HepG2 (cell line): ENCODE results near the gene LAG3. TPM values are rescaled to one million over a fixed set of nuclear protein-coding genes. Genes with fewer than 3 reads are reported as not detected.

ENCODE experiments used
- CREM ChIP-seq, 2 experiments: sonication (generic) in 1 of 2; formaldehyde crosslinking in 1 of 2; IDR thresholded peaks; 2 replicates each; pipeline versions ENCODE4 v1.4.0 to v1.6.1; 2016 to 2020; ENCODE audit warnings: antibody characterized with exemption in 1 of 2, mild to moderate bottlenecking in 1 of 2, missing genetic modification reagents in 1 of 2
- HOXA3 ChIP-seq: sonication (generic); formaldehyde crosslinking; IDR thresholded peaks from 2 replicates; pipeline ENCODE4 v1.5.0; 2020; ENCODE audit warnings: missing genetic modification reagents
- KLF9 ChIP-seq: IDR thresholded peaks from 2 replicates; pipeline ENCODE4 v1.6.1; 2016; ENCODE audit warnings: low read depth
- NR2C2 ChIP-seq: sonication (generic); formaldehyde crosslinking; IDR thresholded peaks from 2 replicates; pipeline ENCODE4 v1.4.0; 2020; ENCODE audit warnings: missing genetic modification reagents, mild to moderate bottlenecking, moderate library complexity, borderline replicate concordance
- NR3C1 ChIP-seq: sonication (generic); formaldehyde crosslinking; IDR thresholded peaks from 2 replicates; pipeline ENCODE4 v1.4.0; 2020; ENCODE audit warnings: missing genetic modification reagents
- RBM39 ChIP-seq: fragments of 200-400 bp; formaldehyde crosslinking; IDR thresholded peaks from one replicate; pipeline ENCODE4 v1.6.1; 2018; ENCODE audit warnings: antibody characterized with exemption, mild to moderate bottlenecking, low read depth, low read length; ENCODE audit not compliant: poor library complexity, severe bottlenecking
- RXRA ChIP-seq: sonication (generic); formaldehyde crosslinking; IDR thresholded peaks from 2 replicates; pipeline ENCODE4 v1.5.1; 2020; ENCODE audit warnings: missing genetic modification reagents
- SIX1 ChIP-seq: sonication (generic); formaldehyde crosslinking; IDR thresholded peaks from 2 replicates; pipeline ENCODE4 v1.4.0; 2020; ENCODE audit warnings: missing genetic modification reagents, borderline replicate concordance
- SMAD9 ChIP-seq: sonication (generic); formaldehyde crosslinking; IDR thresholded peaks from 2 replicates; pipeline ENCODE4 v1.5.1; 2020; ENCODE audit warnings: mild to moderate bottlenecking, missing genetic modification reagents
- SRSF4 ChIP-seq: fragments of 200-400 bp; formaldehyde crosslinking; IDR thresholded peaks from one replicate; pipeline ENCODE4 v1.6.1; 2018; ENCODE audit warnings: mild to moderate bottlenecking, low read depth, low read length, moderate library complexity; ENCODE audit not compliant: poor library complexity, severe bottlenecking
- STAG1 ChIP-seq: sonication (generic); formaldehyde crosslinking; IDR thresholded peaks from 2 replicates; pipeline ENCODE4 v1.4.0; 2020; ENCODE audit warnings: missing genetic modification reagents
- TAF1 ChIP-seq: sonication (generic); formaldehyde crosslinking; IDR thresholded peaks from 2 replicates; pipeline ENCODE4 v1.4.0; 2020; ENCODE audit warnings: missing genetic modification reagents
- TOE1 ChIP-seq: sonication (generic); formaldehyde crosslinking; IDR thresholded peaks from 2 replicates; pipeline ENCODE4 v1.4.0; 2020; ENCODE audit warnings: mild to moderate bottlenecking, missing genetic modification reagents
- XRCC5 ChIP-seq: fragments of 200-400 bp; formaldehyde crosslinking; optimal IDR thresholded peaks from 2 replicates; pipeline ENCODE3; 2017; ENCODE audit warnings: mild to moderate bottlenecking, low read length
- ZBTB3 ChIP-seq: sonication (generic); formaldehyde crosslinking; IDR thresholded peaks from 2 replicates; pipeline ENCODE4 v1.4.0; 2020; ENCODE audit warnings: low read depth, mild to moderate bottlenecking, moderate library complexity, missing genetic modification reagents, borderline replicate concordance
- ZFYVE20 ChIP-seq: sonication (generic); formaldehyde crosslinking; IDR thresholded peaks from 2 replicates; pipeline ENCODE4 v1.8.0; 2023; ENCODE audit warnings: low read depth, mild to moderate bottlenecking, moderate library complexity, missing genetic modification reagents, borderline replicate concordance
- ZNF136 ChIP-seq: sonication (generic); formaldehyde crosslinking; IDR thresholded peaks from 2 replicates; pipeline ENCODE4 v1.8.1; 2022; ENCODE audit warnings: low read depth, mild to moderate bottlenecking, moderate library complexity, missing genetic modification reagents
- ZNF432 ChIP-seq: sonication (generic); formaldehyde crosslinking; IDR thresholded peaks from 2 replicates; pipeline ENCODE4 v1.5.0; 2020; ENCODE audit warnings: missing genetic modification reagents, mild to moderate bottlenecking, borderline replicate concordance
- ZNF451 ChIP-seq: sonication (generic); formaldehyde crosslinking; IDR thresholded peaks from 2 replicates; pipeline ENCODE4 v1.5.0; 2020; ENCODE audit warnings: mild to moderate bottlenecking, missing genetic modification reagents
- ZNF484 ChIP-seq: sonication (generic); formaldehyde crosslinking; IDR thresholded peaks from 2 replicates; pipeline ENCODE4 v1.5.1; 2020; ENCODE audit warnings: mild to moderate bottlenecking, low read depth, missing genetic modification reagents, borderline replicate concordance
- ZNF674 ChIP-seq: sonication (generic); formaldehyde crosslinking; IDR thresholded peaks from 2 replicates; pipeline ENCODE4 v1.5.0; 2020; ENCODE audit warnings: low read depth, mild to moderate bottlenecking, missing genetic modification reagents
- polyA plus RNA-seq, 8 experiments: library from polyadenylated mRNA; depleted of rRNA in 3 of 8; stranded (reverse) in 7 of 8; unstranded in 1 of 8; fragments of >200 nt; fragmentation: Illumina TruSeq in 4 of 8; extraction: Trizol in 4 of 8; gene quantifications; 2 replicates each; pipeline versions ENCODE4 v1.2.1 to v1.2.3, GENCODE V29; 2011 to 2016; ENCODE audit warnings: low read depth in 4 of 8, missing spikeins in 1 of 8, mixed read lengths in 1 of 8; ENCODE audit not compliant: insufficient read depth in 1 of 8
- total RNA-seq, 5 experiments: library from RNA; depleted of rRNA; stranded (reverse); fragments of >200 nt; fragmentation: Illumina TruSeq; extraction: Trizol; gene quantifications; 2 replicates each; pipeline ENCODE4 v1.2.3, GENCODE V29; 2016; ENCODE audit warnings: low read depth in 1 of 5
- TF ChIP-seq, protein P1 (sequence below): sonication (generic); formaldehyde crosslinking; IDR thresholded peaks from 2 replicates; pipeline ENCODE4 v1.4.0; 2020; ENCODE audit warnings: missing genetic modification reagents, borderline replicate concordance
- TF ChIP-seq, protein P2 (sequence below): sonication (generic); formaldehyde crosslinking; IDR thresholded peaks from 2 replicates; pipeline ENCODE4 v1.4.0; 2020; ENCODE audit warnings: missing genetic modification reagents
- TF ChIP-seq, protein P3 (sequence below): sonication (generic); formaldehyde crosslinking; IDR thresholded peaks from 2 replicates; pipeline ENCODE4 v1.5.0; 2020; ENCODE audit warnings: mild to moderate bottlenecking, missing genetic modification reagents, moderate library complexity
- TF ChIP-seq, protein P4 (sequence below): sonication (generic); formaldehyde crosslinking; IDR thresholded peaks from 2 replicates; pipeline ENCODE4 v1.4.0; 2020; ENCODE audit warnings: mild to moderate bottlenecking, low read depth, missing genetic modification reagents

The LAG3 gene
- total and polyA plus RNA-seq, 2 of the 13 experiments (the other 11 are each of a cell fraction or from before 2014, with no cell fraction given) = 0.11 to 0.26 TPM

DNA sequence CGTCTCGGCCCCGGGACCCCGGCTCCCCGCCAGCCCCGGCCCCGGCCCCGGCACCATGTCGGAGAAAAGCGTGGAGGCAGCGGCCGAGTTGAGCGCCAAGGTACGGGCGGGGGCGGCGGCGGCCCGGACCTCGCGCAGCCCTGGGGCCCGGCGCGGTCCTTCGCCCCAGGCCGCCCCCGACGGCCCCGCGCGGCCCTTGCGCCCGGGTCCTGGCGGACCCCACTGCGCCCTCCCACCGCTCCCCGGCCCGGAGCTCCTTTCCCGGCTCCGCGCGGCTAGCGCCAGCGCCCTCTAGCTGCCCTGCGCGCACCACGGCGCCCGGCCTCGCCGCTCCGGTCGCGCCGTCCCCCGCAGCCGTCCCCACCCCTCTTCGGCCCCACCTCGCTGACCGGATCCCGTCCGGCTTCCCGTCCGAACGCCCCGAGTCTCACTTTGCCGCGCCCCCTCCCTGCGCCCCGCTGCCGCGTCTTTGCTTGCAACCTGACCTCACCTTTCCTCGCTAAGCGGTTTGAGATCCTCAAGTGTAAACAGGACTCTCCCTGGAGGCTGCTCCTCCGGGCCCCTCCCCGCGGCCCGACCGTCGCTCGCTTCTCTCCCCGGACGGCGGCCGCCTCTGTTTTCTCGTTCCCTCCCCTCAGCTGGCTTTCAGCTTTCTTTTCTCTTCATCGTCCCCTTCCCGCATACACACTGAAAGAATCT is 5.5 kb upstream of the LAG3 start (continued):
- TF ChIP-seq SRSF4 (no peak), SMAD9 (CRISPR knock-in tag) (no peak), ZNF432 (no peak), ZNF484 (CRISPR knock-in tag) (no peak), ZNF674 (CRISPR knock-in tag) (no peak), NR3C1 (CRISPR knock-in tag) (no peak), RXRA (CRISPR knock-in tag) (no peak), HOXA3 (CRISPR knock-in tag) (peak; percentile 11; the same call in 1 of the 2 replicates), ZNF136 (CRISPR knock-in tag) (no peak), KLF9 (no peak), SIX1 (CRISPR knock-in tag) (no peak), NR2C2 (CRISPR knock-in tag) (no peak), RBM39 (peak; percentile 50), TOE1 (CRISPR knock-in tag) (no peak), ZNF451 (CRISPR knock-in tag) (no peak), XRCC5 (peak; percentile 44), STAG1 (CRISPR knock-in tag) (peak; percentile 37; the same call in 1 of the 2 replicates), ZFYVE20 (CRISPR knock-in tag) (no peak), ZBTB3 (CRISPR knock-in tag) (no peak), TAF1 (CRISPR knock-in tag) (peak; percentile 14; the same call in 1 of the 2 replicates), CREM (IDR thresholded peaks at IDR 0.05) (no peak), CREM (CRISPR knock-in tag; IDR thresholded peaks at IDR 0.05) (no peak)
- TF ChIP-seq, protein P1, sequence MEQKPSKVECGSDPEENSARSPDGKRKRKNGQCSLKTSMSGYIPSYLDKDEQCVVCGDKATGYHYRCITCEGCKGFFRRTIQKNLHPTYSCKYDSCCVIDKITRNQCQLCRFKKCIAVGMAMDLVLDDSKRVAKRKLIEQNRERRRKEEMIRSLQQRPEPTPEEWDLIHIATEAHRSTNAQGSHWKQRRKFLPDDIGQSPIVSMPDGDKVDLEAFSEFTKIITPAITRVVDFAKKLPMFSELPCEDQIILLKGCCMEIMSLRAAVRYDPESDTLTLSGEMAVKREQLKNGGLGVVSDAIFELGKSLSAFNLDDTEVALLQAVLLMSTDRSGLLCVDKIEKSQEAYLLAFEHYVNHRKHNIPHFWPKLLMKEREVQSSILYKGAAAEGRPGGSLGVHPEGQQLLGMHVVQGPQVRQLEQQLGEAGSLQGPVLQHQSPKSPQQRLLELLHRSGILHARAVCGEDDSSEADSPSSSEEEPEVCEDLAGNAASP (CRISPR knock-in tag) = no peak
- TF ChIP-seq, protein P2, sequence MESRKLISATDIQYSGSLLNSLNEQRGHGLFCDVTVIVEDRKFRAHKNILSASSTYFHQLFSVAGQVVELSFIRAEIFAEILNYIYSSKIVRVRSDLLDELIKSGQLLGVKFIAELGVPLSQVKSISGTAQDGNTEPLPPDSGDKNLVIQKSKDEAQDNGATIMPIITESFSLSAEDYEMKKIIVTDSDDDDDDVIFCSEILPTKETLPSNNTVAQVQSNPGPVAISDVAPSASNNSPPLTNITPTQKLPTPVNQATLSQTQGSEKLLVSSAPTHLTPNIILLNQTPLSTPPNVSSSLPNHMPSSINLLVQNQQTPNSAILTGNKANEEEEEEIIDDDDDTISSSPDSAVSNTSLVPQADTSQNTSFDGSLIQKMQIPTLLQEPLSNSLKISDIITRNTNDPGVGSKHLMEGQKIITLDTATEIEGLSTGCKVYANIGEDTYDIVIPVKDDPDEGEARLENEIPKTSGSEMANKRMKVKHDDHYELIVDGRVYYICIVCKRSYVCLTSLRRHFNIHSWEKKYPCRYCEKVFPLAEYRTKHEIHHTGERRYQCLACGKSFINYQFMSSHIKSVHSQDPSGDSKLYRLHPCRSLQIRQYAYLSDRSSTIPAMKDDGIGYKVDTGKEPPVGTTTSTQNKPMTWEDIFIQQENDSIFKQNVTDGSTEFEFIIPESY = no peak
- TF ChIP-seq, protein P3, sequence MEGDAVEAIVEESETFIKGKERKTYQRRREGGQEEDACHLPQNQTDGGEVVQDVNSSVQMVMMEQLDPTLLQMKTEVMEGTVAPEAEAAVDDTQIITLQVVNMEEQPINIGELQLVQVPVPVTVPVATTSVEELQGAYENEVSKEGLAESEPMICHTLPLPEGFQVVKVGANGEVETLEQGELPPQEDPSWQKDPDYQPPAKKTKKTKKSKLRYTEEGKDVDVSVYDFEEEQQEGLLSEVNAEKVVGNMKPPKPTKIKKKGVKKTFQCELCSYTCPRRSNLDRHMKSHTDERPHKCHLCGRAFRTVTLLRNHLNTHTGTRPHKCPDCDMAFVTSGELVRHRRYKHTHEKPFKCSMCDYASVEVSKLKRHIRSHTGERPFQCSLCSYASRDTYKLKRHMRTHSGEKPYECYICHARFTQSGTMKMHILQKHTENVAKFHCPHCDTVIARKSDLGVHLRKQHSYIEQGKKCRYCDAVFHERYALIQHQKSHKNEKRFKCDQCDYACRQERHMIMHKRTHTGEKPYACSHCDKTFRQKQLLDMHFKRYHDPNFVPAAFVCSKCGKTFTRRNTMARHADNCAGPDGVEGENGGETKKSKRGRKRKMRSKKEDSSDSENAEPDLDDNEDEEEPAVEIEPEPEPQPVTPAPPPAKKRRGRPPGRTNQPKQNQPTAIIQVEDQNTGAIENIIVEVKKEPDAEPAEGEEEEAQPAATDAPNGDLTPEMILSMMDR = peak; percentile 66
- TF ChIP-seq, protein P4, sequence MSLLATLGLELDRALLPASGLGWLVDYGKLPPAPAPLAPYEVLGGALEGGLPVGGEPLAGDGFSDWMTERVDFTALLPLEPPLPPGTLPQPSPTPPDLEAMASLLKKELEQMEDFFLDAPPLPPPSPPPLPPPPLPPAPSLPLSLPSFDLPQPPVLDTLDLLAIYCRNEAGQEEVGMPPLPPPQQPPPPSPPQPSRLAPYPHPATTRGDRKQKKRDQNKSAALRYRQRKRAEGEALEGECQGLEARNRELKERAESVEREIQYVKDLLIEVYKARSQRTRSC (CRISPR knock-in tag) = 0 out of 2 replicates have a peak, but pooled peaks have one; percentile 49
